ENCODE measurements around the gene TMEM245.

DNA sequence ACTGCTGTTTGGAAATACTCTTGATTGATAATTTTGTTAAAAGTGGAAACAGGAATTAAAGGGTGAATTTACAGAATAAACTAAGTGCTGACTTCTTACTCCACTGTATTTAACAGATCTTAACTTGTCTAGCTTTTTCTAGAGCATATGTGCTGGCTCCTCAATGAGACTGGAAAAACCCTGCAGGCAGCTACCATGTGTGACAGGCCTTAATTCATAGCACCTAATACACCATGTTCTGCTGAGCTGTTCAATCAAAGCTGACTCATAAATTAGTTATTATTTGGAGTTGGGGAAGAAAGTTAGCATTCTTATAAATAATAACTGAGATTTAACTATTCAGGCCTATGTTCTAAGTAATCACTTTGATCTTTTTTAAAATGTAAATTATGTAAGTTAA, 135.9 kb downstream of the TMEM245 start:
- TF ChIP-seq, protein P1, sequence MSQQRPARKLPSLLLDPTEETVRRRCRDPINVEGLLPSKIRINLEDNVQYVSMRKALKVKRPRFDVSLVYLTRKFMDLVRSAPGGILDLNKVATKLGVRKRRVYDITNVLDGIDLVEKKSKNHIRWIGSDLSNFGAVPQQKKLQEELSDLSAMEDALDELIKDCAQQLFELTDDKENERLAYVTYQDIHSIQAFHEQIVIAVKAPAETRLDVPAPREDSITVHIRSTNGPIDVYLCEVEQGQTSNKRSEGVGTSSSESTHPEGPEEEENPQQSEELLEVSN (IDR thresholded peaks at IDR 0.05; ENCODE audit: borderline replicate concordance, low read depth), result no peak
- TF ChIP-seq POLR2A (IDR thresholded peaks at IDR 0.05; ENCODE audit: low read length), result no peak
